AG04450 (cell line): Measurements from ENCODE around the gene LAX1. TPM values are rescaled to one million over a fixed set of nuclear protein-coding genes. Genes with fewer than 3 reads are reported as not detected.

Experiments
- CTCF ChIA-PET: fragments of 300-600, 350-600 bp; formaldehyde crosslinking; extraction: SDS; loops from one replicate; lab custom pipeline; 2022; ENCODE audit warnings: antibody characterized with exemption, inconsistent platforms; lab: Charles Lee
- POLR2A ChIA-PET: fragments of 350-600 bp; formaldehyde crosslinking; extraction: SDS; loops from one replicate; lab custom pipeline; 2021; ENCODE audit warnings: antibody characterized with exemption, inconsistent platforms; lab: Yijun Ruan, JAX
- DNase-seq: peaks from one replicate; pipeline ENCODE4 v3.0.0-alpha.2; 2011; ENCODE audit warnings: low read depth, low spot score
- H3K27ac ChIP-seq: one replicate; pipeline ENCODE4 v1.5.1; 2012; ENCODE audit warnings: low read depth, low read length, control low read depth
- H3K27me3 ChIP-seq: one replicate; pipeline ENCODE4 v1.6.0; 2012; ENCODE audit warnings: low read length; ENCODE audit not compliant: control insufficient read depth, insufficient read depth
- H3K4me3 ChIP-seq: 2 replicates; pipeline ENCODE4 v1.5.1; 2011; ENCODE audit warnings: mild to moderate bottlenecking, low read depth, low read length, control low read depth
- H3K9me3 ChIP-seq: 2 replicates; pipeline ENCODE4 v1.5.1; 2012; ENCODE audit warnings: low read length; ENCODE audit not compliant: control insufficient read depth, insufficient read depth
- polyA plus RNA-seq: library from polyadenylated mRNA; depleted of rRNA; stranded (reverse); fragments of >200 nt; gene quantifications from 2 replicates; pipeline ENCODE4 v1.2.3, GENCODE V29; 2011
- TF ChIP-seq, protein P1 (sequence below): IDR thresholded peaks from 2 replicates; pipeline ENCODE4 v1.5.1; 2011; ENCODE audit warnings: low read depth, low read length, control low read depth, inconsistent platforms

The LAX1 gene
- polyA plus RNA-seq, 1 experiment = not detected

DNA sequence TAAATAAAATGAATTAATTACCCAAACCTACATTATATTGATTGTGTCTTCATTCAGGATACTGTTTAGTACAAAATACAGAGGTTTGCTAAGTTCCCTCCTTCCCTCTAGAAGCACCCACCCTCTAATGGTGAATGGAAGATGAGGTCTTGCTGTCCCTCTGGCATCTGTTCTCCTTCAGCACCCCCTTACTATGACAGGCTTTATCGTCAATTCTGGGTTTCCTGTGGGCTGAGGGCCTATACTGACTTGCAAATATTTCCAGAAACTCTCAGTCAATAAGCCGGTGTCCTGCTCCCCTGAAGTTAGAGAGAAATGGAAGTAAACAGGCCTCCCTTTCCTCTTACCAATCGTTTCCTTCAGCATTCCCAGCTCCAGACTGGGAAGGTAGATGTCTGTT is 13.2 kb downstream of the LAX1 start:
- Histone ChIP-seq H3K4me3 (no peak overlapping the region), H3K27ac (no peak overlapping the region), H3K9me3 (no peaks in the 10 kb centered on the region), H3K27me3 (peaks cover 3% of the 10 kb centered on the region)
- ChIA-PET CTCF (no interaction called here), POLR2A (no interaction called here)
- DNase-seq = no peak
- TF ChIP-seq, protein P1, sequence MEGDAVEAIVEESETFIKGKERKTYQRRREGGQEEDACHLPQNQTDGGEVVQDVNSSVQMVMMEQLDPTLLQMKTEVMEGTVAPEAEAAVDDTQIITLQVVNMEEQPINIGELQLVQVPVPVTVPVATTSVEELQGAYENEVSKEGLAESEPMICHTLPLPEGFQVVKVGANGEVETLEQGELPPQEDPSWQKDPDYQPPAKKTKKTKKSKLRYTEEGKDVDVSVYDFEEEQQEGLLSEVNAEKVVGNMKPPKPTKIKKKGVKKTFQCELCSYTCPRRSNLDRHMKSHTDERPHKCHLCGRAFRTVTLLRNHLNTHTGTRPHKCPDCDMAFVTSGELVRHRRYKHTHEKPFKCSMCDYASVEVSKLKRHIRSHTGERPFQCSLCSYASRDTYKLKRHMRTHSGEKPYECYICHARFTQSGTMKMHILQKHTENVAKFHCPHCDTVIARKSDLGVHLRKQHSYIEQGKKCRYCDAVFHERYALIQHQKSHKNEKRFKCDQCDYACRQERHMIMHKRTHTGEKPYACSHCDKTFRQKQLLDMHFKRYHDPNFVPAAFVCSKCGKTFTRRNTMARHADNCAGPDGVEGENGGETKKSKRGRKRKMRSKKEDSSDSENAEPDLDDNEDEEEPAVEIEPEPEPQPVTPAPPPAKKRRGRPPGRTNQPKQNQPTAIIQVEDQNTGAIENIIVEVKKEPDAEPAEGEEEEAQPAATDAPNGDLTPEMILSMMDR = no peak

DNA sequence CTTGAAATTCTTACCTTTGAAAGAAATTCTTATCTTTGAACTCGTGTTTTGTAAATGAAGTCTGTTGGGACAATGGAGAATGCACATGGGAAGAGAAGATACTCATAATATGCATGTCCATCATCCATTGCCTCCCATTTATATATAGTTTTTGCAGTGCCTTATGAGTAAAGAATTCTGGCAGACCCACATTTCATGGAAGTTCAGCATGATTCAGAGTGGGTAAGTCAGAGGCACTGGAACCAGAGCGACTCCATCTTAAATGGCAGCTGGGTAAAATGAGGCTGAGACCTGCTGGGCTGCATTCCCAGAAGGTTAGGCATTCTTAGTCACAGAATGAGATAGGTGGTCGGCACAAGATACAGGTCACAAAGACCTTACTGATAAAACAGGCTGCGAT is 13.8 kb downstream of the LAX1 start:
- H3K27ac ChIP-seq = no peak overlapping the region
- DNase-seq = no peak
- no peaks in the 10 kb centered on the region for H3K9me3 ChIP-seq
- TF ChIP-seq, protein P1 = no peak
- peaks cover 6% of the 10 kb centered on the region for H3K27me3 ChIP-seq
- ChIA-PET POLR2A (no interaction called here), CTCF (no interaction called here)
- no peak overlapping the region for H3K4me3 ChIP-seq

- Histone ChIP-seq H3K27ac (no peak overlapping the region), H3K27me3 (peaks cover 6% of the 10 kb centered on the region), H3K4me3 (no peak overlapping the region), H3K9me3 (no peaks in the 10 kb centered on the region)
- CTCF ChIA-PET = interaction anchor here (1.0 kb wide), 1 partner anchor 293 kb away, joined by 3 read pairs; no protein-coding TSS in a partner anchor
- no peak for DNase-seq
- POLR2A ChIA-PET = no interaction called here
- TF ChIP-seq, protein P1 = no peak
These were observed 17.0 kb downstream of the LAX1 start for GRCh38 chr1:203781962-203782361.

DNA sequence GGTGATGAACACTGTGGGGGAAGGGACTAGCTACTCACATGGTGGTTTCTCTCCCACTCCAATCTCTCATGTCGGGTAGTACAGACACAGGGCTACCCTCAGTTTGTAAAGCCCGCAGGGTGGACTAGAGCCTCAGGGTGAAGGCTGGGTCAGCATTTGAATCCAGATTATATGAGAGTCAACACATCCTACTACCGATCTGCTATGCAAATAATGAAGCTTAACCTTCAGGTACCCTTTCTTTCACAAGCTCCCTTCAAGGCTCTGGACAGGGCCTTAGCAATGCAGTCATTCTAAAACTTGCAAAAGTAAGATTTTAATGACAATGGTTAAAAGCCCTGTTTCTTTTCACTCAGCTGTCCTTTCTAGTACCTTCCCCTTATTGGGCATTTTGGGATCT is 25.0 kb downstream of the LAX1 start:
- ChIA-PET CTCF (no interaction called here), POLR2A (interaction anchor here (0.6 kb wide), 1 partner anchor 52 kb away, joined by 4 read pairs; no protein-coding TSS in a partner anchor)
- Histone ChIP-seq H3K4me3 (no peak overlapping the region), H3K27me3 (peaks cover 4% of the 10 kb centered on the region), H3K9me3 (no peaks in the 10 kb centered on the region), H3K27ac (no peak overlapping the region)
- DNase-seq = no peak
- TF ChIP-seq, protein P1 = no peak

- POLR2A ChIA-PET = no interaction called here
- H3K9me3 ChIP-seq = no peaks in the 10 kb centered on the region
- no peak overlapping the region for H3K4me3 ChIP-seq
- no peaks in the 10 kb centered on the region for H3K27me3 ChIP-seq
- no peak for DNase-seq
- CTCF ChIA-PET = interaction anchor here (0.6 to 2.3 kb wide), 2 partner anchors 136 to 337 kb away, joined by 3 to 4 read pairs; no protein-coding TSS in a partner anchor
- no peak overlapping the region for H3K27ac ChIP-seq
- TF ChIP-seq, protein P1 = no peak
These were observed 26.5 kb downstream of the LAX1 start for GRCh38 chr1:203791498-203791897.
